IMR-90 (cell line): ENCODE results near the gene DNAJB4. TPM values are rescaled to one million over a fixed set of nuclear protein-coding genes. Genes with fewer than 3 reads are reported as not detected.

ENCODE experiments used
- ATAC-seq: fragments of 200-7000 bp; cut with Tn5 transposase; 2 replicates; pipeline ENCODE4 v1.9.1; 2020; ENCODE audit warnings: low read depth, mild to moderate bottlenecking, moderate library complexity
- BruUV-seq: library from RNA; stranded (reverse); fragments of 400-500 nt; replicated peaks from 2 replicates; lab custom pipeline; 2021; lab: Mats Ljungman, UMichigan
- CTCF ChIA-PET: fragments of 300-600 bp; formaldehyde crosslinking; extraction: SDS; loops from one replicate; lab custom pipeline; 2021; ENCODE audit warnings: antibody characterized with exemption; lab: Yijun Ruan, JAX
- POLR2A ChIA-PET: fragments of 300-600 bp; sonication (Branson Sonifier 250); formaldehyde crosslinking; loops from one replicate; lab custom pipeline; 2022; ENCODE audit warnings: antibody characterized with exemption; ENCODE audit not compliant: unreplicated experiment; lab: Charles Lee
- DNase-seq: peaks from one replicate; pipeline ENCODE4 v3.0.0; 2013
- H2AFZ ChIP-seq: replicated peaks from 2 replicates; pipeline ENCODE3; 2013; ENCODE audit warnings: low read length, mild to moderate bottlenecking; ENCODE audit not compliant: poor library complexity
- H2AK5ac ChIP-seq: 2 replicates; pipeline ENCODE4 v1.6.1; 2013; ENCODE audit warnings: low read depth, low read length, inconsistent platforms
- H2AK9ac ChIP-seq: replicated peaks from 2 replicates; pipeline ENCODE3; 2013; ENCODE audit warnings: mild to moderate bottlenecking, low read depth, low read length, moderate library complexity; ENCODE audit not compliant: poor library complexity
- H2BK120ac ChIP-seq: 2 replicates; pipeline ENCODE4 v1.6.1; 2013; ENCODE audit warnings: low read depth, low read length, inconsistent platforms
- H2BK15ac ChIP-seq: 3 replicates; pipeline ENCODE4 v1.6.1; 2013; ENCODE audit warnings: low read depth, low read length, inconsistent platforms
- H2BK20ac ChIP-seq: 2 replicates; pipeline ENCODE4 v1.6.1; 2013; ENCODE audit warnings: low read depth, mild to moderate bottlenecking, inconsistent platforms, low read length, moderate library complexity
- H2BK5ac ChIP-seq: 2 replicates; pipeline ENCODE4 v1.6.1; 2013; ENCODE audit warnings: mild to moderate bottlenecking, low read depth, low read length, inconsistent platforms; ENCODE audit not compliant: poor library complexity, severe bottlenecking
- H3K14ac ChIP-seq: replicated peaks from 2 replicates; pipeline ENCODE4 v1.6.1; 2013; ENCODE audit warnings: low read depth, low read length, inconsistent platforms
- H3K18ac ChIP-seq: 2 replicates; pipeline ENCODE4 v1.6.1; 2013; ENCODE audit warnings: low read depth, low read length, control low read depth
- H3K23ac ChIP-seq: 2 replicates; pipeline ENCODE4 v1.6.1; 2013; ENCODE audit warnings: low read depth, low read length, inconsistent platforms
- H3K27ac ChIP-seq: 2 replicates; pipeline ENCODE4 v1.5.1; 2013; ENCODE audit warnings: mild to moderate bottlenecking, control low read depth, low read length; ENCODE audit not compliant: insufficient read depth
- H3K27me3 ChIP-seq: 2 replicates; pipeline ENCODE4 v1.6.1; 2013; ENCODE audit warnings: low read length; ENCODE audit not compliant: control insufficient read depth, insufficient read depth
- H3K36me3 ChIP-seq: 2 replicates; pipeline ENCODE4 v1.6.1; 2013; ENCODE audit warnings: low read length, mixed read lengths; ENCODE audit not compliant: control insufficient read depth, insufficient read depth
- H3K4ac ChIP-seq: 2 replicates; pipeline ENCODE4 v1.6.1; 2013; ENCODE audit warnings: low read depth, low read length, inconsistent platforms
- H3K4me1 ChIP-seq: 2 replicates; pipeline ENCODE4 v1.6.1; 2013; ENCODE audit warnings: low read length, mixed read lengths; ENCODE audit not compliant: control insufficient read depth, insufficient read depth
- H3K4me2 ChIP-seq: 2 replicates; pipeline ENCODE4 v1.6.1; 2013; ENCODE audit warnings: low read depth, mild to moderate bottlenecking, control low read depth, low read length, moderate library complexity
- H3K4me3 ChIP-seq: 2 replicates; pipeline ENCODE4 v1.5.1; 2013; ENCODE audit warnings: low read depth, mild to moderate bottlenecking, control low read depth, low read length, moderate library complexity; ENCODE audit not compliant: insufficient read depth
- H3K56ac ChIP-seq: 2 replicates; pipeline ENCODE4 v1.6.1; 2013; ENCODE audit warnings: low read length, inconsistent platforms; ENCODE audit not compliant: insufficient read depth; ENCODE audit errors: extremely low read depth
- H3K79me1 ChIP-seq, 2 experiments: 2 replicates each; pipeline ENCODE4 v1.6.1; 2013; ENCODE audit warnings: low read length in 2 of 2, inconsistent platforms in 1 of 2, low read depth in 1 of 2
- H3K9ac ChIP-seq: 2 replicates; pipeline ENCODE4 v1.6.1; 2013; ENCODE audit warnings: low read depth, low read length, control low read depth
- H3K9me1 ChIP-seq: 2 replicates; pipeline ENCODE4 v1.6.1; 2013; ENCODE audit warnings: low read length, inconsistent platforms; ENCODE audit not compliant: insufficient read depth
- H3K9me3 ChIP-seq: 2 replicates; pipeline ENCODE4 v1.6.1; 2013; ENCODE audit warnings: low read length; ENCODE audit not compliant: control insufficient read depth, insufficient read depth
- H4K20me1 ChIP-seq: 2 replicates; pipeline ENCODE4 v1.6.1; 2013; ENCODE audit warnings: low read length, inconsistent platforms; ENCODE audit not compliant: insufficient read depth
- H4K5ac ChIP-seq: 2 replicates; pipeline ENCODE4 v1.6.1; 2013; ENCODE audit warnings: mild to moderate bottlenecking, low read depth, low read length, control low read depth
- H4K8ac ChIP-seq, 2 experiments: 2 replicates each; pipeline ENCODE4 v1.6.1; 2013; ENCODE audit warnings: low read depth in 2 of 2, low read length in 2 of 2, control low read depth in 1 of 2, inconsistent platforms in 1 of 2
- H4K91ac ChIP-seq: 2 replicates; pipeline ENCODE4 v1.6.1; 2013; ENCODE audit warnings: low read depth, low read length, inconsistent platforms; ENCODE audit not compliant: insufficient read depth
- BHLHE40 ChIP-seq: fragments of 150-350 bp; IDR thresholded peaks from 2 replicates; pipeline ENCODE4 v1.6.1; 2016; ENCODE audit warnings: mild to moderate bottlenecking, low read depth, low read length
- CEBPB ChIP-seq: IDR thresholded peaks from 2 replicates; pipeline ENCODE4 v1.6.1; 2012; ENCODE audit warnings: low read depth, low read length, improper control_type of control experiment
- MAFK ChIP-seq: IDR thresholded peaks from 2 replicates; pipeline ENCODE4 v1.6.1; 2012; ENCODE audit warnings: low read depth, low read length, improper control_type of control experiment
- POLR2A ChIP-seq: IDR thresholded peaks from 2 replicates; pipeline ENCODE4 v1.6.1; 2012; ENCODE audit warnings: mild to moderate bottlenecking, low read depth, low read length
- WGBS, 2 experiments: methylation state at CpG; one replicate each; pipeline versions ENCODE4 v1.1.5 to v1.1.7; 2013; ENCODE audit warnings: missing lambda C conversion rate in 2 of 2; ENCODE audit not compliant: insufficient read length in 1 of 2; ENCODE audit errors: extremely low coverage in 2 of 2; 5-methylcytosine and 5-hydroxymethylcytosine counted together
- dilution Hi-C: fragments of 300-500 bp; cut with HindIII; formaldehyde crosslinking; loops from one replicate; pipeline ENCODE4 v1.14.3; 2018; ENCODE audit warnings: low sequenced_read_pairs; ENCODE audit not compliant: unreplicated experiment
- in situ Hi-C: fragments of 300-500 bp; cut with MboI; formaldehyde crosslinking; loops from 3 replicates; pipeline ENCODE4 v1.14.3; 2019; ENCODE audit warnings: low sequenced_read_pairs, inconsistent platforms, mixed read lengths
- intact Hi-C: fragments of 100-400 bp; cut with micrococcal nuclease; formaldehyde crosslinking; loops from 2 replicates; pipeline ENCODE4 v1.10.0; 2022
- polyA plus RNA-seq, 3 experiments: library from polyadenylated mRNA; depleted of rRNA; stranded (reverse); fragments of >200 nt; gene quantifications; 2 replicates each; pipeline ENCODE4 v1.2.3, GENCODE V29; 2012; ENCODE audit warnings: low replicate concordance in 1 of 3
- total RNA-seq: library from RNA; depleted of rRNA; stranded (reverse); fragments of >200 nt; gene quantifications from 2 replicates; pipeline ENCODE4 v1.2.3, GENCODE V29; 2012

DNAJB4 gene
- total and polyA plus RNA-seq, 2 of the 4 experiments (the other 2 are of a cell fraction), result 30.6 to 31.0 TPM

DNA sequence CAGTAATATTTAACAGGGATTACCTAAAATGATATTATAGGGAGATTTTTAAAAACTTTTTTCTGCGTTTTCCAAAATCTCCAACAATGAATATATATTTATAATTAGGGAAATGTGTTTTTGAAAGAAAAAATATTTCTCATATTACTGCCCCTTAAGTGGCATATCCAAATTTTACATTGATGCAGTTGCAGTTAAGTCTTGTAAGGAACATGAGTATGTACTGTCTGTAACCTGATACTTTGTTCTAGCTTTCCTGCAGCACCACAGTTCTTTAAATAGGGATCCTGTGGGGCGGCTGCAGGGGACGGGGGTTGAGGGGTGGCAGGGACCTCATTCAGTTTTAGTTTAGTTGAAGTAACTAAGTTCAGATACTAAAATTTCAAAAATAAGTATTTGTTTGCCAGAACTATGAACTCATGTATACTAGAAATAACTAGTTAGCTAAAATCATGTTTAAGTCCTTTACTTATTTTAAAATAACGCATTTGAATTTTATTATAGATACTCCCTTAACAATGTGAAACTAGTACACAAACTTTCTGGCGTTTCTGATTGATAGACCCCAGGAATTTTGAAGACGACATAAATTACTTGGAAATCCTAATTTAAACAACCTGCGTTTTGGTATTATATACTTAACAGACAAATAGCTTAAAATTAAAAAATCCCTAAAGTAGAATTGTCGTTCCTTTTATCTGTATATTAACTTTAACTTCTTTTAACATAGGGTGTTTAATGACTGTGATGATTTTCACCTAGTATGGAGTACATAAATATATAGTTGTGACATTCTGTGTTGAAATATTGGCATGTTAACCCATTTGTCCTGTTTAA is 639 bp upstream of the DNAJB4 start:
- H4K91ac ChIP-seq, result no peak overlapping the region
- peaks cover 2% of the 10 kb centered on the region for H3K4me1 ChIP-seq
- H3K79me1 ChIP-seq, result peaks cover 0 to 13% of the 10 kb centered on the region in 2 experiments; a peak in 3 of 4 replicates
- H4K20me1 ChIP-seq, result no peaks in the 10 kb centered on the region; the same call in 1 of the 2 replicates
- ChIA-PET CTCF (interaction anchor here (1.1 to 2.7 kb wide), 3 partner anchors 9 to 110 kb away, joined by 3 to 7 read pairs (median 4); no protein-coding TSS in a partner anchor), POLR2A (interaction anchor here (0.6 to 2.1 kb wide), 7 partner anchors 18 to 341 kb away, joined by 3 to 9 read pairs (median 3); partner anchors contain the start of gene FUBP1)
- H3K4me3 ChIP-seq, result peak overlapping the region; percentile 80
- no peak overlapping the region for H2AK5ac ChIP-seq
- H2AK9ac ChIP-seq, result no peak overlapping the region
- peak overlapping the region; percentile 75 for H3K4me2 ChIP-seq
- TF ChIP-seq POLR2A, result peak; percentile 97
- no peak for TF ChIP-seq CEBPB
- TF ChIP-seq MAFK, result no peak
- no peak for TF ChIP-seq BHLHE40
- H3K56ac ChIP-seq, result peak overlapping the region; percentile 54; the same call in 1 of the 2 replicates
- peak overlapping the region in 1 of 2 experiments; percentile 64; a peak in 1 of 4 replicates for H4K8ac ChIP-seq
- no peaks in the 10 kb centered on the region for H3K27me3 ChIP-seq
- dilution Hi-C loops, result no loop called here
- DNase-seq (peak; percentile 83), ATAC-seq (peak; percentile 53)
- no peak overlapping the region for H2BK15ac ChIP-seq
- H2BK20ac ChIP-seq, result no peak overlapping the region; the same call in 1 of the 2 replicates
- H3K9me3 ChIP-seq, result no peaks in the 10 kb centered on the region
- intact Hi-C loops, result loop anchor here (1.0 kb wide), 3 partner anchors 25 to 110 kb away; partner anchors contain the start of gene FUBP1
- peak overlapping the region; percentile 69 for H3K9ac ChIP-seq
- H2AFZ ChIP-seq, result no peak overlapping the region
- WGBS, 2 experiments, result no CpG with 5 or more reads among the region's 8 CpGs
- H3K27ac ChIP-seq, result peak overlapping the region; percentile 80; the same call in 1 of the 2 replicates
- no TSS peak for BruUV-seq
- peak overlapping the region; percentile 47 for H3K18ac ChIP-seq
- no peak overlapping the region for H3K23ac ChIP-seq
- peak overlapping the region; percentile 100 for H2BK5ac ChIP-seq
- H4K5ac ChIP-seq, result no peak overlapping the region
- H2BK120ac ChIP-seq, result peak overlapping the region; percentile 29; the same call in 1 of the 2 replicates
- in situ Hi-C loops, result no loop called here
- no peaks in the 10 kb centered on the region for H3K36me3 ChIP-seq
- peak overlapping the region; percentile 46; the same call in 1 of the 2 replicates for H3K4ac ChIP-seq
- H3K9me1 ChIP-seq, result no peaks in the 10 kb centered on the region
- H3K14ac ChIP-seq, result no peak overlapping the region
